ENCODE data around the gene AFF1. TPM values are rescaled to one million over a fixed set of nuclear protein-coding genes. Genes with fewer than 3 reads are reported as not detected.

Gene AFF1
- total RNA-seq, 1 experiment from 2014 or later, result 93.4 TPM

DNA sequence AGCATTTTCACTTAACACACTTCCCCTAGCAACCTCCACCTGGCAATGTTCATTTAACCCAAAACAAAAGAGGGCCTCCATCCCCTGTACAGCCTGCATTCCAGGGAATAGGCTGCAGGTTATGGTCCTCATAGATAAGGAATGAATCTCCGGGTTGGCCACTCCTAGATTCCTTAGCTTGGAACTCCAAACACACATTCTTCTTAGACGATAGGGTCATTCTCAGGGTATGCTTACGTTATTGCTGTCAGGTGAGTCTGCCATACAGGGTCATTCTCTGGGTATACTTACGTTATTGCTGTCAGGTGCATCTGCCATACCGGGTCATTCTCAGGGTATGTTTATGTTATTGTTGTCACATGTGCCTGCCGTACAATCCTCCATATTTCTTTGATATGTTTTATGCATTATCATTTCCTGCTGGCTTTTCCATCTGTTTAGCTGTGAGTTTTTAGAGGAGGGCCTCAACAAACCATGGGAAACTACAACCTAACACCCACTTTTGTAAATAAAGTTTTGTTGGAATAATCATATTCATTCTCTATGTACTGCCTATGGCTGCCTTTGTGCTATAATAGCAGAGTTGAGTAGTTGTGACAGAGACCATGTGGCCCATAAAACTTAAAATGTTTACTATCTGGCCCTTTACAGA is 8.2 kb upstream of the AFF1 start:
- peaks cover 6% of the 10 kb centered on the region; the same call in 1 of the 2 replicates for H3K36me3 Mint-ChIP-seq
- ChIA-PET POLR2A (no interaction called here), CTCF (no interaction called here)
- TF ChIP-seq JUN (CRISPR knock-in tag; IDR thresholded peaks at IDR 0.05) (no peak), JAZF1 (CRISPR knock-in tag; IDR thresholded peaks at IDR 0.05) (no peak), PRRX2 (CRISPR knock-in tag; IDR thresholded peaks at IDR 0.05) (no peak), MYBL2 (CRISPR knock-in tag; IDR thresholded peaks at IDR 0.05) (no peak), FOXJ3 (CRISPR knock-in tag; IDR thresholded peaks at IDR 0.05; ENCODE audit: borderline replicate concordance) (no peak)
- TF ChIP-seq, protein P1, sequence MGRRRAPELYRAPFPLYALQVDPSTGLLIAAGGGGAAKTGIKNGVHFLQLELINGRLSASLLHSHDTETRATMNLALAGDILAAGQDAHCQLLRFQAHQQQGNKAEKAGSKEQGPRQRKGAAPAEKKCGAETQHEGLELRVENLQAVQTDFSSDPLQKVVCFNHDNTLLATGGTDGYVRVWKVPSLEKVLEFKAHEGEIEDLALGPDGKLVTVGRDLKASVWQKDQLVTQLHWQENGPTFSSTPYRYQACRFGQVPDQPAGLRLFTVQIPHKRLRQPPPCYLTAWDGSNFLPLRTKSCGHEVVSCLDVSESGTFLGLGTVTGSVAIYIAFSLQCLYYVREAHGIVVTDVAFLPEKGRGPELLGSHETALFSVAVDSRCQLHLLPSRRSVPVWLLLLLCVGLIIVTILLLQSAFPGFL (CRISPR knock-in tag; IDR thresholded peaks at IDR 0.05; ENCODE audit: borderline replicate concordance), result no peak
- TF ChIP-seq, protein P2, sequence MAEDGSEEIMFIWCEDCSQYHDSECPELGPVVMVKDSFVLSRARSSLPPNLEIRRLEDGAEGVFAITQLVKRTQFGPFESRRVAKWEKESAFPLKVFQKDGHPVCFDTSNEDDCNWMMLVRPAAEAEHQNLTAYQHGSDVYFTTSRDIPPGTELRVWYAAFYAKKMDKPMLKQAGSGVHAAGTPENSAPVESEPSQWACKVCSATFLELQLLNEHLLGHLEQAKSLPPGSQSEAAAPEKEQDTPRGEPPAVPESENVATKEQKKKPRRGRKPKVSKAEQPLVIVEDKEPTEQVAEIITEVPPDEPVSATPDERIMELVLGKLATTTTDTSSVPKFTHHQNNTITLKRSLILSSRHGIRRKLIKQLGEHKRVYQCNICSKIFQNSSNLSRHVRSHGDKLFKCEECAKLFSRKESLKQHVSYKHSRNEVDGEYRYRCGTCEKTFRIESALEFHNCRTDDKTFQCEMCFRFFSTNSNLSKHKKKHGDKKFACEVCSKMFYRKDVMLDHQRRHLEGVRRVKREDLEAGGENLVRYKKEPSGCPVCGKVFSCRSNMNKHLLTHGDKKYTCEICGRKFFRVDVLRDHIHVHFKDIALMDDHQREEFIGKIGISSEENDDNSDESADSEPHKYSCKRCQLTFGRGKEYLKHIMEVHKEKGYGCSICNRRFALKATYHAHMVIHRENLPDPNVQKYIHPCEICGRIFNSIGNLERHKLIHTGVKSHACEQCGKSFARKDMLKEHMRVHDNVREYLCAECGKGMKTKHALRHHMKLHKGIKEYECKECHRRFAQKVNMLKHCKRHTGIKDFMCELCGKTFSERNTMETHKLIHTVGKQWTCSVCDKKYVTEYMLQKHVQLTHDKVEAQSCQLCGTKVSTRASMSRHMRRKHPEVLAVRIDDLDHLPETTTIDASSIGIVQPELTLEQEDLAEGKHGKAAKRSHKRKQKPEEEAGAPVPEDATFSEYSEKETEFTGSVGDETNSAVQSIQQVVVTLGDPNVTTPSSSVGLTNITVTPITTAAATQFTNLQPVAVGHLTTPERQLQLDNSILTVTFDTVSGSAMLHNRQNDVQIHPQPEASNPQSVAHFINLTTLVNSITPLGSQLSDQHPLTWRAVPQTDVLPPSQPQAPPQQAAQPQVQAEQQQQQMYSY (CRISPR knock-in tag; IDR thresholded peaks at IDR 0.05), result no peak
- no peak overlapping the region for H3K4me3 Mint-ChIP-seq
- no peaks in the 10 kb centered on the region for H3K9me3 Mint-ChIP-seq
- no peak for ATAC-seq
- H3K4me1 Mint-ChIP-seq, result peaks cover 11% of the 10 kb centered on the region
- no peak for DNase-seq (ENCODE audit: low spot score)
- no peak overlapping the region for H3K27ac Mint-ChIP-seq
- H3K27me3 Mint-ChIP-seq (ENCODE audit: low read depth), result peaks cover 2% of the 10 kb centered on the region; the same call in 1 of the 2 replicates

DNA sequence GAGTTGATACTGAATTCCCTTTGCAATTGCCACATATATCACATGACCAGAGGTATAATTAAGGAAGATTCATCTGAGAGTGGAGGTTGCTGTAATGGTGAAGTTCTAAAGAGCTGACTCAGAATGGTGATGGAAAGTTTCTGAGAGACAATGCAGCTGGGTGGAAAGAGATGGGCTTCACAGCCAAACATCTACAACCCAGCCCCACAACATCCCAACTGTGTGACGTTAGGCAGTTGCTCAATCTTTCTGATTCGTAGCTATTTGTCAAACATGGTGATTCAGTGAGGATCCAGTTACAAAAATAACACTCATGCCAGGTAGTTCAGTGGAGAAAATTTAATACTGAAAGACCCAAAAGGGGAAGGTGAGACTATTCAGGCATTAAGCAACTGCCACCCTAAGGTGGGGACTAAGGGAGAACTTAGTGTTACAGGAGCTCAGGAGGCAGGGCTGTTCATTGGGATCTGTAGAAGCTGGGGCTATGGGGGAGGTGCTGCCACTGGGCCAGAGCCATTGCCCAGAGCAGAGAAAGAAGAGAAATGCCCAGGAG is 6.9 kb upstream of the AFF1 start:
- no peak for DNase-seq (ENCODE audit: low spot score)

DNA sequence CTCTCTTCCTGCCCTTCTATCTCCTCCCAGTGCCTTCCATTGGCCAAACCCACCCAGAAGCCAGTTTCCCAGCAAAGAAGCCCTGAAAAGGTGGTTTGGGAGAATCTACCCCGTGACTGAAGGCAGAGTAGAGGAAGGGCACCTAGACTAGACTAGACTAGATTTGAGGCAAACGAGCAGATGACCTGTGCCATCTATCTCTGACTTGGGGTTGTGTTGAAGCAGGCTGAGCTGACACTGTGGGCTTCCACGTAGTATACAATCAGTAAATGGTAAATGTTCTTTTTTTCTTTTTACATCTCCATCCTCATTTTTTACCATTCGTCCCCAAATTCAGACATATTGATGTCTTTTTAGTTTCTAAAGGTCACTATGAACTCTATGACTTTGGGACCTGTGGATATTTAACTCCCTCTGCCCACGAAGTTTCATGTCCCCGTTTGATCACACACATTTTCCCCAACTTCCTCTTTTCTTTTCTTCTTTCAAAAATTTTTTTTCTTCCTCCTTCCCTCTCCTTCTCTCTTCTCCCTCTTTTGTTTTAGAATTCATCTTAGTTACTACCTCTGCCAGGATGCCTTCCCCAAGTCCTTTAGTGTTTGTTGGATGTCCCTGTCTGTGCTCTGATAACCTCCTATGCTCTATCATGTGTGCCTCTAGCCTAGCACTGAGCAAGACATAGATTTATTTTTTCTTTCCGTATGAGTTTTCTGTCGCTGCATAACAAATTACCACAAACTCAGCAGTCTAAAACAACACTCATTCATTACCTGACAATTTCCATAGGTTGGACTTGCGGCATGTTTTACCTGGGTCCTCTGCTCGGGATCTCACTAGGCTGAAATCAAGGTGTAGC is 6.2 kb upstream of the AFF1 start:
- no peak overlapping the region for H3K4me3 Mint-ChIP-seq
- H3K36me3 Mint-ChIP-seq, result peaks cover 6% of the 10 kb centered on the region; the same call in 1 of the 2 replicates
- CTCF ChIA-PET, result no interaction called here
- POLR2A ChIA-PET, result no interaction called here
- no peaks in the 10 kb centered on the region for H3K27me3 Mint-ChIP-seq (ENCODE audit: low read depth)
- ATAC-seq, result no peak
- peaks cover 12% of the 10 kb centered on the region for H3K4me1 Mint-ChIP-seq
- H3K27ac Mint-ChIP-seq, result no peak overlapping the region
- TF ChIP-seq, protein P3, sequence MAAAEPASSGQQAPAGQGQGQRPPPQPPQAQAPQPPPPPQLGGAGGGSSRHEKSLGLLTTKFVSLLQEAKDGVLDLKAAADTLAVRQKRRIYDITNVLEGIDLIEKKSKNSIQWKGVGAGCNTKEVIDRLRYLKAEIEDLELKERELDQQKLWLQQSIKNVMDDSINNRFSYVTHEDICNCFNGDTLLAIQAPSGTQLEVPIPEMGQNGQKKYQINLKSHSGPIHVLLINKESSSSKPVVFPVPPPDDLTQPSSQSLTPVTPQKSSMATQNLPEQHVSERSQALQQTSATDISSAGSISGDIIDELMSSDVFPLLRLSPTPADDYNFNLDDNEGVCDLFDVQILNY (CRISPR knock-in tag; IDR thresholded peaks at IDR 0.05), result no peak
- TF ChIP-seq, protein P4, sequence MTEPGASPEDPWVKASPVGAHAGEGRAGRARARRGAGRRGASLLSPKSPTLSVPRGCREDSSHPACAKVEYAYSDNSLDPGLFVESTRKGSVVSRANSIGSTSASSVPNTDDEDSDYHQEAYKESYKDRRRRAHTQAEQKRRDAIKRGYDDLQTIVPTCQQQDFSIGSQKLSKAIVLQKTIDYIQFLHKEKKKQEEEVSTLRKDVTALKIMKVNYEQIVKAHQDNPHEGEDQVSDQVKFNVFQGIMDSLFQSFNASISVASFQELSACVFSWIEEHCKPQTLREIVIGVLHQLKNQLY (CRISPR knock-in tag; IDR thresholded peaks at IDR 0.05), result no peak
- TF ChIP-seq TEAD1 (CRISPR knock-in tag; IDR thresholded peaks at IDR 0.05) (no peak), ZNF121 (CRISPR knock-in tag; IDR thresholded peaks at IDR 0.05) (no peak), JAZF1 (CRISPR knock-in tag; IDR thresholded peaks at IDR 0.05) (no peak), ELF4 (CRISPR knock-in tag; IDR thresholded peaks at IDR 0.05; ENCODE audit: low read depth) (no peak), SOX15 (CRISPR knock-in tag; IDR thresholded peaks at IDR 0.05) (no peak), SP1 (CRISPR knock-in tag; conservative IDR thresholded peaks at IDR 0.05) (no peak), EMX1 (CRISPR knock-in tag; IDR thresholded peaks at IDR 0.05) (no peak), FOXP1 (CRISPR knock-in tag; IDR thresholded peaks at IDR 0.05; ENCODE audit: borderline replicate concordance) (no peak)
- no peaks in the 10 kb centered on the region for H3K9me3 Mint-ChIP-seq
- DNase-seq (ENCODE audit: low spot score), result no peak

More for the DNA sequence above, 6.9 kb upstream of the AFF1 start:
- Mint-ChIP-seq H3K4me3 (no peak overlapping the region), H3K27ac (no peak overlapping the region), H3K4me1 (peaks cover 9% of the 10 kb centered on the region), H3K27me3 (ENCODE audit: low read depth) (no peaks in the 10 kb centered on the region), H3K9me3 (no peaks in the 10 kb centered on the region), H3K36me3 (peaks cover 6% of the 10 kb centered on the region; the same call in 1 of the 2 replicates)
- ATAC-seq, result no peak
- TF ChIP-seq ATF1 (CRISPR knock-in tag; IDR thresholded peaks at IDR 0.05), result no peak
- POLR2A ChIA-PET, result no interaction called here
- CTCF ChIA-PET, result no interaction called here

All from WTC11 (cell line).